CD4-positive, alpha-beta T cell (primary cell): ENCODE measurements around the gene P2RY1. TPM values are rescaled to one million over a fixed set of nuclear protein-coding genes. Genes with fewer than 3 reads are reported as not detected.

ENCODE experiments used
- ATAC-seq: fragments of 200-7000 bp; cut with Tn5 transposase; one replicate; pipeline ENCODE4 v1.10.0; 2022; ENCODE audit warnings: mild to moderate bottlenecking; ENCODE audit not compliant: poor library complexity
- CTCF ChIA-PET: fragments of 350-600 bp; sonication (Branson Sonifier 250); formaldehyde crosslinking; loops from one replicate; lab custom pipeline; 2021; ENCODE audit warnings: antibody characterized with exemption, inconsistent platforms; lab: Charles Lee
- POLR2A ChIA-PET: fragments of 350-600 bp; sonication (Branson Sonifier 250); formaldehyde crosslinking; loops from one replicate; lab custom pipeline; 2021; ENCODE audit warnings: antibody characterized with exemption, inconsistent platforms; lab: Charles Lee
- DNase-seq, 14 experiments: peaks; one replicate each; pipeline ENCODE4 v3.0.0-alpha.2; 2013 to 2020; ENCODE audit warnings: mixed read lengths in 2 of 14
- H3K27ac ChIP-seq, 2 donors: one replicate each; pipeline versions ENCODE4 v1.5.1 to v1.7.0; 2013; ENCODE audit warnings: low read length in 2 of 2, low read depth in 1 of 2, mild to moderate bottlenecking in 1 of 2
- H3K27me3 ChIP-seq, 2 experiments: 1 replicate in 1 of 2; 2 replicates in 1 of 2; pipeline versions ENCODE4 v1.6.1 to v1.7.0; 2013; ENCODE audit warnings: low read length in 2 of 2, control low read depth in 1 of 2, mild to moderate bottlenecking in 1 of 2, moderate library complexity in 1 of 2; ENCODE audit not compliant: insufficient read depth in 2 of 2, control insufficient read depth in 1 of 2
- H3K36me3 ChIP-seq: one replicate; pipeline ENCODE4 v1.6.1; 2013; ENCODE audit warnings: low read length, control low read depth; ENCODE audit not compliant: insufficient read depth
- H3K4me1 ChIP-seq: one replicate; pipeline ENCODE4 v1.6.1; 2013; ENCODE audit warnings: low read length, control low read depth; ENCODE audit not compliant: insufficient read depth
- H3K4me3 ChIP-seq: one replicate; pipeline ENCODE4 v1.5.1; 2013; ENCODE audit warnings: mild to moderate bottlenecking, low read length, moderate library complexity
- H3K9me3 ChIP-seq, 2 experiments: 1 replicate in 1 of 2; 2 replicates in 1 of 2; pipeline versions ENCODE4 v1.6.1 to v1.7.0; 2013; ENCODE audit warnings: low read length in 2 of 2, mild to moderate bottlenecking in 2 of 2, control low read depth in 1 of 2, moderate library complexity in 1 of 2; ENCODE audit not compliant: control insufficient read depth in 1 of 2, insufficient read depth in 1 of 2
- H3K27ac Mint-ChIP-seq: one replicate; pipeline ENCODE4 v1.8.0; 2020; ENCODE audit warnings: mixed read lengths
- H3K27me3 Mint-ChIP-seq: one replicate; pipeline ENCODE4 v1.8.0; 2021; ENCODE audit warnings: mixed read lengths
- H3K36me3 Mint-ChIP-seq: one replicate; pipeline ENCODE4 v1.8.0; 2021; ENCODE audit warnings: low read depth, mixed read lengths
- H3K4me1 Mint-ChIP-seq: one replicate; pipeline ENCODE4 v1.8.0; 2021; ENCODE audit warnings: low read depth, mixed read lengths
- H3K4me3 Mint-ChIP-seq: one replicate; pipeline ENCODE4 v1.8.0; 2020; ENCODE audit warnings: mild to moderate bottlenecking, mixed read lengths
- H3K9me3 Mint-ChIP-seq: one replicate; pipeline ENCODE4 v1.8.0; 2020; ENCODE audit warnings: mixed read lengths
- intact Hi-C, 2 experiments: fragments of 100-400 bp; cut with DNase I in 1 of 2; cut with micrococcal nuclease in 1 of 2; formaldehyde crosslinking; loops; one replicate each; pipeline versions ENCODE4 v1.15.1 to v1.9.0; 2023 to 2025; cut with DNase I, micrococcal nuclease
- total RNA-seq, 174 experiments: library from RNA in 2 of 174; stranded (reverse) in 2 of 174; gene quantifications; one replicate each; pipeline ENCODE4 v1.2.3 and lab custom pipeline; 2021 to 2026
- TF ChIP-seq, protein P1 (sequence below): fragments of 200-600 bp; IDR thresholded peaks from one replicate; pipeline ENCODE4 v1.8.0; 2022; ENCODE audit warnings: antibody characterized with exemption, mild to moderate bottlenecking

Gene P2RY1
- total RNA-seq, 2 experiments from 2014 or later = 0.11 to 0.17 TPM

GRCh38 chr3:152839511-152839910, 4.6 kb downstream of the P2RY1 start:
- TF ChIP-seq, protein P1, sequence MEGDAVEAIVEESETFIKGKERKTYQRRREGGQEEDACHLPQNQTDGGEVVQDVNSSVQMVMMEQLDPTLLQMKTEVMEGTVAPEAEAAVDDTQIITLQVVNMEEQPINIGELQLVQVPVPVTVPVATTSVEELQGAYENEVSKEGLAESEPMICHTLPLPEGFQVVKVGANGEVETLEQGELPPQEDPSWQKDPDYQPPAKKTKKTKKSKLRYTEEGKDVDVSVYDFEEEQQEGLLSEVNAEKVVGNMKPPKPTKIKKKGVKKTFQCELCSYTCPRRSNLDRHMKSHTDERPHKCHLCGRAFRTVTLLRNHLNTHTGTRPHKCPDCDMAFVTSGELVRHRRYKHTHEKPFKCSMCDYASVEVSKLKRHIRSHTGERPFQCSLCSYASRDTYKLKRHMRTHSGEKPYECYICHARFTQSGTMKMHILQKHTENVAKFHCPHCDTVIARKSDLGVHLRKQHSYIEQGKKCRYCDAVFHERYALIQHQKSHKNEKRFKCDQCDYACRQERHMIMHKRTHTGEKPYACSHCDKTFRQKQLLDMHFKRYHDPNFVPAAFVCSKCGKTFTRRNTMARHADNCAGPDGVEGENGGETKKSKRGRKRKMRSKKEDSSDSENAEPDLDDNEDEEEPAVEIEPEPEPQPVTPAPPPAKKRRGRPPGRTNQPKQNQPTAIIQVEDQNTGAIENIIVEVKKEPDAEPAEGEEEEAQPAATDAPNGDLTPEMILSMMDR = no peak
- no peak for ATAC-seq
- H3K27ac ChIP-seq = no peak overlapping the region

GRCh38 chr3:152841131-152841530, 6.2 kb downstream of the P2RY1 start:
- POLR2A ChIA-PET = no interaction called here

More at GRCh38 chr3:152839511-152839910, 4.6 kb downstream of the P2RY1 start:
- Mint-ChIP-seq H3K9me3 (no peaks in the 10 kb centered on the region), H3K27me3 (peaks cover 31% of the 10 kb centered on the region), H3K4me3 (no peak overlapping the region), H3K36me3 (no peaks in the 10 kb centered on the region), H3K27ac (no peak overlapping the region), H3K4me1 (peaks cover 9% of the 10 kb centered on the region)
- no peak overlapping the region for H3K4me3 ChIP-seq
- H3K4me1 ChIP-seq = peaks cover 14% of the 10 kb centered on the region
- POLR2A ChIA-PET = no interaction called here
- peaks cover 5 to 11% of the 10 kb centered on the region in 2 experiments for H3K27me3 ChIP-seq
- intact Hi-C loops = no loop called here
- CTCF ChIA-PET = no interaction called here
- no peaks in the 10 kb centered on the region for H3K36me3 ChIP-seq
- peaks cover 0 to 12% of the 10 kb centered on the region in 2 experiments for H3K9me3 ChIP-seq
- DNase-seq = no peak

GRCh38 chr3:152842413-152842812, 7.5 kb downstream of the P2RY1 start:
- H3K27ac Mint-ChIP-seq = no peak overlapping the region
- CTCF ChIA-PET = no interaction called here
- Histone ChIP-seq H3K27ac (no peak overlapping the region), H3K4me3 (no peak overlapping the region), H3K4me1 (no peaks in the 10 kb centered on the region), H3K9me3 (peaks cover 4 to 8% of the 10 kb centered on the region in 2 experiments), H3K27me3 (no peaks in the 10 kb centered on the region), H3K36me3 (no peaks in the 10 kb centered on the region)
- POLR2A ChIA-PET = no interaction called here
- H3K4me1 Mint-ChIP-seq = no peaks in the 10 kb centered on the region
- H3K4me3 Mint-ChIP-seq = no peak overlapping the region
- TF ChIP-seq, protein P1 = no peak
- intact Hi-C loops = no loop called here
- no peak for DNase-seq
- H3K9me3 Mint-ChIP-seq = no peaks in the 10 kb centered on the region
- peaks cover 11% of the 10 kb centered on the region for H3K27me3 Mint-ChIP-seq
- no peak for ATAC-seq
- no peaks in the 10 kb centered on the region for H3K36me3 Mint-ChIP-seq

More at GRCh38 chr3:152841131-152841530, 6.2 kb downstream of the P2RY1 start:
- H3K4me3 ChIP-seq = no peak overlapping the region
- TF ChIP-seq, protein P1 = no peak
- H3K27ac ChIP-seq = no peak overlapping the region
- no peak for DNase-seq
- no peak overlapping the region for H3K4me3 Mint-ChIP-seq
- H3K36me3 ChIP-seq = no peaks in the 10 kb centered on the region
- CTCF ChIA-PET = no interaction called here
- H3K27me3 ChIP-seq = peaks cover under 1% of the 10 kb centered on the region in 2 experiments
- no peaks in the 10 kb centered on the region for H3K9me3 Mint-ChIP-seq
- H3K9me3 ChIP-seq = no peaks in the 10 kb centered on the region
- H3K4me1 Mint-ChIP-seq = peaks cover 4% of the 10 kb centered on the region
- ATAC-seq = no peak
- H3K27ac Mint-ChIP-seq = no peak overlapping the region
- intact Hi-C loops = no loop called here
- H3K27me3 Mint-ChIP-seq = peaks cover 24% of the 10 kb centered on the region
- H3K36me3 Mint-ChIP-seq = no peaks in the 10 kb centered on the region
- H3K4me1 ChIP-seq = peaks cover 2% of the 10 kb centered on the region
